Cerebellar cortex (tissue), 1 donor: ENCODE results near the gene LAYN.

Experiments
- DNase-seq: peaks from one replicate; pipeline ENCODE4 v3.0.0-alpha.2; 2015; ENCODE audit warnings: low spot score

LAYN gene

GRCh38 chr11:111596319-111596718 lies 55.8 kb downstream of the LAYN start:
- DNase-seq, result no peak

- DNase-seq, result no peak
These were observed 57.6 kb downstream of the LAYN start for GRCh38 chr11:111598148-111598547.

- no peak for DNase-seq
These were observed 58.0 kb downstream of the LAYN start for GRCh38 chr11:111598559-111598958.

GRCh38 chr11:111601636-111601978 lies 61.1 kb downstream of the LAYN start:
- DNase-seq, result no peak

GRCh38 chr11:111601979-111602864 lies 61.7 kb downstream of the LAYN start, which contains the start of gene SIK2:
Gene SIK2 (plus strand): TSS chr11:111602449. CDS start chr11:111602564, 115 bp downstream.
- DNase-seq, result peak; percentile 94

GRCh38 chr11:111602865-111603610 lies 62.5 kb downstream of the LAYN start:
- peak; percentile 63 for DNase-seq

- no peak for DNase-seq
These were observed 63.2 kb downstream of the LAYN start for GRCh38 chr11:111603611-111604130.

- DNase-seq, result peak; percentile 79
These were observed 64.0 kb downstream of the LAYN start for GRCh38 chr11:111604392-111605009.

- DNase-seq, result no peak
These were observed 65.2 kb downstream of the LAYN start for GRCh38 chr11:111605681-111606080.

GRCh38 chr11:111606986-111607385 lies 66.5 kb downstream of the LAYN start:
- no peak for DNase-seq

GRCh38 chr11:111607751-111608150 lies 67.2 kb downstream of the LAYN start:
- DNase-seq, result no peak
